Activated CD8-positive, alpha-beta memory T cell treated with anti-CD3 and anti-CD28 coated beads for 1 hour (primary cell): Measurements from ENCODE around the gene AIDA.
"Not testable (repeated sequence)": the region's sequence is repeated elsewhere in the genome, so short reads cannot be mapped to it uniquely, and the experiment has no call there.

ENCODE experiments used
- DNase-seq, 2 donors: peaks; one replicate each; pipeline ENCODE4 v3.0.0-alpha.2; 2020; ENCODE audit warnings: low read depth in 1 of 2; ENCODE audit errors: extremely low read depth in 1 of 2

AIDA gene

GRCh38 chr1:222713091-222713961 is 1.0 kb upstream of the AIDA start:
- DNase-seq = peak; percentile 83 to 88

- peak; percentile 19 to 36 for DNase-seq
These were observed 705 bp downstream of the AIDA start for GRCh38 chr1:222711319-222712252.

GRCh38 chr1:222709700-222710153 is 2.6 kb downstream of the AIDA start:
- DNase-seq = no peak

- no peak for DNase-seq
These were observed 5.5 kb downstream of the AIDA start for GRCh38 chr1:222706815-222707214.

GRCh38 chr1:222704260-222704659 is 8.0 kb downstream of the AIDA start:
- DNase-seq = no peak

GRCh38 chr1:222702210-222702609 is 10.1 kb downstream of the AIDA start:
- DNase-seq = no peak

GRCh38 chr1:222697826-222698225 is 14.5 kb downstream of the AIDA start:
- DNase-seq = no peak

- no peak for DNase-seq
These were observed 15.1 kb downstream of the AIDA start for GRCh38 chr1:222697203-222697602.

GRCh38 chr1:222696741-222697140 is 15.6 kb downstream of the AIDA start:
- DNase-seq = no peak

GRCh38 chr1:222694927-222695326 is 17.4 kb downstream of the AIDA start:
- no peak for DNase-seq

GRCh38 chr1:222691016-222691415 is 21.3 kb downstream of the AIDA start:
- no peak for DNase-seq

- DNase-seq = no peak
These were observed 32.2 kb downstream of the AIDA start for GRCh38 chr1:222680080-222680479.

GRCh38 chr1:222670110-222670509 is 42.2 kb downstream of the AIDA start:
- DNase-seq = no peak

GRCh38 chr1:222669107-222669506 is 43.2 kb downstream of the AIDA start:
- not testable (repeated sequence) for DNase-seq

GRCh38 chr1:222668184-222668583 is 44.1 kb downstream of the AIDA start:
- not testable (repeated sequence) for DNase-seq

GRCh38 chr1:222665964-222666363 is 46.3 kb downstream of the AIDA start:
- no peak for DNase-seq

- no peak for DNase-seq
These were observed 48.8 kb downstream of the AIDA start for GRCh38 chr1:222663431-222663934.

GRCh38 chr1:222657899-222658298 is 54.4 kb downstream of the AIDA start:
- DNase-seq = no peak

- no peak for DNase-seq
These were observed 55.7 kb downstream of the AIDA start for GRCh38 chr1:222656391-222657155.

- DNase-seq = peak; percentile 49 to 58
These were observed 57.4 kb downstream of the AIDA start for GRCh38 chr1:222654849-222655248.
